Keratinocyte (primary cell): ENCODE data around the gene PRKAG3. TPM values are rescaled to one million over a fixed set of nuclear protein-coding genes. Genes with fewer than 3 reads are reported as not detected.

ENCODE experiments used
- DNase-seq: peaks from one replicate; pipeline ENCODE4 v3.0.0-alpha.2; 2011; ENCODE audit warnings: low read depth, missing footprints, low spot score
- FAIRE-seq: peaks from 2 replicates; lab custom pipeline; 2011; peaks lifted over from hg19 to GRCh38; lab: Jason Lieb, UNC
- H2AFZ ChIP-seq: 2 replicates; pipeline ENCODE4 v1.6.0; 2012; ENCODE audit warnings: low read length, control low read depth, inconsistent platforms; ENCODE audit not compliant: control insufficient read depth
- H3K27ac ChIP-seq: 2 replicates; pipeline ENCODE4 v1.5.1; 2011; ENCODE audit warnings: low read length; ENCODE audit not compliant: control insufficient read depth, insufficient read depth
- H3K27me3 ChIP-seq: 3 replicates; pipeline ENCODE4 v1.6.0; 2011; ENCODE audit warnings: low read length; ENCODE audit not compliant: control insufficient read depth, insufficient read depth; ENCODE audit errors: extremely low read depth
- H3K36me3 ChIP-seq, 2 experiments: 2 replicates in 1 of 2; 3 replicates in 1 of 2; pipeline ENCODE4 v1.5.1; 2011; ENCODE audit warnings: low read length in 2 of 2, mild to moderate bottlenecking in 1 of 2; ENCODE audit not compliant: control insufficient read depth in 2 of 2, insufficient read depth in 2 of 2; ENCODE audit errors: extremely low read depth in 1 of 2
- H3K4me1 ChIP-seq: 3 replicates; pipeline ENCODE4 v1.5.1; 2011; ENCODE audit warnings: low read length; ENCODE audit not compliant: control insufficient read depth, insufficient read depth; ENCODE audit errors: extremely low read depth
- H3K4me2 ChIP-seq: 3 replicates; pipeline ENCODE4 v1.6.0; 2011; ENCODE audit warnings: low read depth, low read length; ENCODE audit not compliant: control insufficient read depth, insufficient read depth; ENCODE audit errors: extremely low read depth
- H3K4me3 ChIP-seq, 3 experiments: fragments of 200-600 bp in 1 of 3; sonication (generic) in 1 of 3; 2 replicates in 2 of 3; 3 replicates in 1 of 3; pipeline ENCODE4 v1.5.1; 2011 to 2016; ENCODE audit warnings: low read length in 3 of 3, mild to moderate bottlenecking in 3 of 3, control low read depth in 2 of 3, inconsistent platforms in 1 of 3, low read depth in 1 of 3, mixed read lengths in 1 of 3, mixed run types in 1 of 3, moderate library complexity in 1 of 3; ENCODE audit not compliant: control insufficient read depth in 2 of 3, insufficient read depth in 2 of 3; ENCODE audit errors: extremely low read depth in 1 of 3
- H3K79me2 ChIP-seq: 2 replicates; pipeline ENCODE4 v1.6.0; 2012; ENCODE audit warnings: low read length; ENCODE audit not compliant: control insufficient read depth, insufficient read depth
- H3K9ac ChIP-seq: 3 replicates; pipeline ENCODE4 v1.6.0; 2011; ENCODE audit warnings: low read length; ENCODE audit not compliant: control insufficient read depth, insufficient read depth; ENCODE audit errors: extremely low read depth
- H3K9me1 ChIP-seq: 3 replicates; pipeline ENCODE4 v1.6.0; 2011; ENCODE audit warnings: low read length; ENCODE audit not compliant: control insufficient read depth, insufficient read depth; ENCODE audit errors: extremely low read depth
- H3K9me3 ChIP-seq: 2 replicates; pipeline ENCODE4 v1.5.1; 2012; ENCODE audit warnings: low read depth, low read length; ENCODE audit not compliant: control insufficient read depth
- H4K20me1 ChIP-seq: 3 replicates; pipeline ENCODE4 v1.6.0; 2011; ENCODE audit warnings: low read length; ENCODE audit not compliant: control insufficient read depth, insufficient read depth; ENCODE audit errors: extremely low read depth
- EZH2 ChIP-seq: IDR thresholded peaks from one replicate; pipeline ENCODE4 v1.6.1; 2012; ENCODE audit warnings: inconsistent platforms, mild to moderate bottlenecking, low read length, moderate library complexity
- dilution Hi-C: fragments of 300-500 bp; cut with MboI; formaldehyde crosslinking; loops from one replicate; pipeline ENCODE4 v1.7.0; 2020; ENCODE audit warnings: low sequenced_read_pairs; ENCODE audit not compliant: extremely low pct_ligation_motif_present
- polyA plus RNA-seq, 5 experiments: library from polyadenylated mRNA; depleted of rRNA in 3 of 5; stranded (reverse) in 3 of 5; stranded (forward) in 1 of 5; unstranded in 1 of 5; fragments of >200 nt; gene quantifications; 1 replicate in 1 of 5; 2 replicates in 3 of 5; 3 replicates in 1 of 5; pipeline versions ENCODE4 v1.2.1 to v1.2.3, GENCODE V29; 2011 to 2012; ENCODE audit warnings: missing spikeins in 2 of 5, low read depth in 1 of 5, low replicate concordance in 1 of 5
- TF ChIP-seq, protein P1 (sequence below), 3 experiments: IDR thresholded peaks in 1 of 3; conservative IDR thresholded peaks in 1 of 3; optimal IDR thresholded peaks in 1 of 3; 2 replicates in 2 of 3; 3 replicates in 1 of 3; pipeline versions ENCODE3 to v1.5.1; 2011; ENCODE audit warnings: low read length in 3 of 3, mild to moderate bottlenecking in 3 of 3, moderate library complexity in 2 of 3, control low read depth in 1 of 3, inconsistent platforms in 1 of 3; ENCODE audit not compliant: insufficient read depth in 2 of 3; ENCODE audit errors: extremely low read depth in 1 of 3

The PRKAG3 gene
- polyA plus RNA-seq, 1 donor (not counting 4 experiments of a cell fraction or from before 2014, with no cell fraction given) = not detected

DNA sequence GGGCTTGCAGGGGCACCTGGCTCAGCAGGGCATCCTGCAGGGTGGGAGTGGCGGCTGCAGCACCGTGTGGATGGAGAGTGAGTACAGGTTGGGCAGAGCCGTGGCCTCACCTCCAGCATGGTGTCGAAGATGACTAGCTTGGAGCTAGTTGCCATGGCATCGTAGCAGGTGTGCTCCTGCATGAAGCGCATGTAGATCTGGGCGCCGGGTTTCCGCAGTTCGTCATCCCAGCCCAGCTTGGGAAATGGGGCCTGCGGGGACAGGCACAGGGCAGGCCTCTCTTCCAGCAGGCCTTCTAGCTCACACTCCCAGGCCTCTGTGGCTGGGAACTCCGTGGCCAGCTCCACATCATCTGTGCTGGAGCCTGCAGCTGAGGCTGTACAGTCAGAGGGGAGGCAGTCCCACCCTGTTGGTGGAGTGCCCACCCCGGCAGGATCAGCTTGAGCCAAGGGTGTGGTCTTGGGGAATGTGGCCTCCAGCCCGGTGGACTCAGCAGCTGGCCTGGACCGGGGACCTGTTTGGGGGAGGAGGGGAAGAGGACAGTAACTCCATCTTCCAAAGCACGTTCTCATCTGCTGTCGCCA lies 1.6 kb downstream of the PRKAG3 start:
- no peaks in the 10 kb centered on the region for H3K36me3 ChIP-seq
- DNase-seq (no peak), FAIRE-seq (no peak)
- no peaks in the 10 kb centered on the region for H3K79me2 ChIP-seq
- H3K27ac ChIP-seq = no peak overlapping the region
- peaks cover 4% of the 10 kb centered on the region for H3K4me1 ChIP-seq
- H3K9ac ChIP-seq = no peak overlapping the region
- H3K27me3 ChIP-seq = peaks cover 25% of the 10 kb centered on the region
- no peaks in the 10 kb centered on the region for H3K9me3 ChIP-seq
- no peak for TF ChIP-seq EZH2
- TF ChIP-seq, protein P1, sequence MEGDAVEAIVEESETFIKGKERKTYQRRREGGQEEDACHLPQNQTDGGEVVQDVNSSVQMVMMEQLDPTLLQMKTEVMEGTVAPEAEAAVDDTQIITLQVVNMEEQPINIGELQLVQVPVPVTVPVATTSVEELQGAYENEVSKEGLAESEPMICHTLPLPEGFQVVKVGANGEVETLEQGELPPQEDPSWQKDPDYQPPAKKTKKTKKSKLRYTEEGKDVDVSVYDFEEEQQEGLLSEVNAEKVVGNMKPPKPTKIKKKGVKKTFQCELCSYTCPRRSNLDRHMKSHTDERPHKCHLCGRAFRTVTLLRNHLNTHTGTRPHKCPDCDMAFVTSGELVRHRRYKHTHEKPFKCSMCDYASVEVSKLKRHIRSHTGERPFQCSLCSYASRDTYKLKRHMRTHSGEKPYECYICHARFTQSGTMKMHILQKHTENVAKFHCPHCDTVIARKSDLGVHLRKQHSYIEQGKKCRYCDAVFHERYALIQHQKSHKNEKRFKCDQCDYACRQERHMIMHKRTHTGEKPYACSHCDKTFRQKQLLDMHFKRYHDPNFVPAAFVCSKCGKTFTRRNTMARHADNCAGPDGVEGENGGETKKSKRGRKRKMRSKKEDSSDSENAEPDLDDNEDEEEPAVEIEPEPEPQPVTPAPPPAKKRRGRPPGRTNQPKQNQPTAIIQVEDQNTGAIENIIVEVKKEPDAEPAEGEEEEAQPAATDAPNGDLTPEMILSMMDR (optimal IDR thresholded peaks at IDR 0.05 in 1 of 3, IDR thresholded peaks at IDR 0.05 in 1 of 3, conservative IDR thresholded peaks at IDR 0.05 in 1 of 3; ENCODE audit: extremely low read depth in 1 of 3, insufficient read depth in 2 of 3, low read length in 3 of 3) = no peak
- H3K4me3 ChIP-seq = no peak overlapping the region
- H4K20me1 ChIP-seq = no peaks in the 10 kb centered on the region
- no peak overlapping the region for H3K4me2 ChIP-seq
- H3K9me1 ChIP-seq = no peaks in the 10 kb centered on the region
- H2AFZ ChIP-seq = no peak overlapping the region
- dilution Hi-C loops = no loop called here

DNA sequence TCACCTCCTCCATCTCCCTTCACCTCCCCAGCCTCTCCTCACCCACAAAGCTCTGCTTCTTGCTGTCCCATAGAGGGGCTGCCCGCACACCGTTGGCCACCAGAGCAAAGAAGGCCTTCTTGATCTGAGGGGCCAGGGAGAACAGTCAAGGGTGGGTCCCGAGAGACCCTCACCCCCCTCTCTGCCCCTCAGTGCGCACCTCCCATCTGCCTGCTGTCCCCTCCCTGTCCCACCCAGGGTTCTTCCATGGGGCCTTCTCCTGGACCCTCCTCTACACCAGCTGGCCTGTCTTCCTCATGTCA lies 3.2 kb downstream of the PRKAG3 start:
- FAIRE-seq = no peak

More for the DNA sequence above, 3.2 kb downstream of the PRKAG3 start:
- H4K20me1 ChIP-seq = no peaks in the 10 kb centered on the region
- dilution Hi-C loops = no loop called here
- H3K27ac ChIP-seq = no peak overlapping the region
- no peaks in the 10 kb centered on the region for H3K79me2 ChIP-seq
- no peak for TF ChIP-seq EZH2
- TF ChIP-seq, protein P1 (optimal IDR thresholded peaks at IDR 0.05 in 1 of 3, IDR thresholded peaks at IDR 0.05 in 1 of 3, conservative IDR thresholded peaks at IDR 0.05 in 1 of 3; ENCODE audit: extremely low read depth in 1 of 3, insufficient read depth in 2 of 3, low read length in 3 of 3) = no peak
- no peaks in the 10 kb centered on the region for H3K9me1 ChIP-seq
- H3K27me3 ChIP-seq = peaks cover 16% of the 10 kb centered on the region
- no peak overlapping the region for H3K9ac ChIP-seq
- H3K36me3 ChIP-seq = no peaks in the 10 kb centered on the region
- H2AFZ ChIP-seq = no peak overlapping the region
- DNase-seq = no peak
- peaks cover 4% of the 10 kb centered on the region for H3K4me1 ChIP-seq
- no peak overlapping the region for H3K4me3 ChIP-seq
- no peaks in the 10 kb centered on the region for H3K9me3 ChIP-seq
- H3K4me2 ChIP-seq = no peak overlapping the region
